ENCODE data around the gene NSRP1.

DNA sequence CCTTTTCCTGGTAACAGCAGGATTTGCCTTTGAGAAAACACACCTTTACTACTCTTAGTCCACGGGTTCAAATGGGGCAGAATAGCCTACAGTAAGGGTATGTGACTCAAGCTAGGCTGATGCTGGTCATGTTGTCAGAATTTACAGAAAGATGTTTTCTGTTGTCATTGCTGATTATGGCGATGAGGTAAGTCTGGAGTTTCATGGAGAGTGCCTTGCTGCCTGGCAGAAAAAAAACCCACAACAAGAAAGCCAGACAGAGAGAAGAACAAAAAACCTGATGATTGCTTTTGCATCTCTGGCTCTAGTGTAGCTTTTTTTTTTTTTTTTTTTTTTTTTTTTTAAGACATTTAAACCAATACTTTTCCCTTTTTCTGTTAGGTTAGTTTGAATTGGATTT is 71.0 kb downstream of the NSRP1 start:
- TF ChIP-seq, protein P1, sequence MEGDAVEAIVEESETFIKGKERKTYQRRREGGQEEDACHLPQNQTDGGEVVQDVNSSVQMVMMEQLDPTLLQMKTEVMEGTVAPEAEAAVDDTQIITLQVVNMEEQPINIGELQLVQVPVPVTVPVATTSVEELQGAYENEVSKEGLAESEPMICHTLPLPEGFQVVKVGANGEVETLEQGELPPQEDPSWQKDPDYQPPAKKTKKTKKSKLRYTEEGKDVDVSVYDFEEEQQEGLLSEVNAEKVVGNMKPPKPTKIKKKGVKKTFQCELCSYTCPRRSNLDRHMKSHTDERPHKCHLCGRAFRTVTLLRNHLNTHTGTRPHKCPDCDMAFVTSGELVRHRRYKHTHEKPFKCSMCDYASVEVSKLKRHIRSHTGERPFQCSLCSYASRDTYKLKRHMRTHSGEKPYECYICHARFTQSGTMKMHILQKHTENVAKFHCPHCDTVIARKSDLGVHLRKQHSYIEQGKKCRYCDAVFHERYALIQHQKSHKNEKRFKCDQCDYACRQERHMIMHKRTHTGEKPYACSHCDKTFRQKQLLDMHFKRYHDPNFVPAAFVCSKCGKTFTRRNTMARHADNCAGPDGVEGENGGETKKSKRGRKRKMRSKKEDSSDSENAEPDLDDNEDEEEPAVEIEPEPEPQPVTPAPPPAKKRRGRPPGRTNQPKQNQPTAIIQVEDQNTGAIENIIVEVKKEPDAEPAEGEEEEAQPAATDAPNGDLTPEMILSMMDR (optimal IDR thresholded peaks at IDR 0.05 in 1 of 3, IDR thresholded peaks at IDR 0.05 in 1 of 3, conservative IDR thresholded peaks at IDR 0.05 in 1 of 3; ENCODE audit: extremely low read depth in 1 of 3, insufficient read depth in 2 of 3, low read length in 3 of 3) = no peak
- TF ChIP-seq EZH2 (IDR thresholded peaks at IDR 0.05; ENCODE audit: low read length) = no peak

All from keratinocyte (primary cell).